ENCODE data around the gene EPHB3. TPM values are rescaled to one million over a fixed set of nuclear protein-coding genes. Genes with fewer than 3 reads are reported as not detected.

The EPHB3 gene
- total RNA-seq, 1 experiment from 2014 or later, result not detected

GRCh38 chr3:184551103-184551502 lies 10.5 kb upstream of the EPHB3 start:
- Histone ChIP-seq H3K27ac (ENCODE audit: low read length) (no peak overlapping the region), H3K9me2 (replicated peaks; ENCODE audit: insufficient read depth, low read length) (no peaks in the 10 kb centered on the region), H3K4me3 (ENCODE audit: low read length) (no peak overlapping the region), H4K20me1 (ENCODE audit: insufficient read depth, low read depth, low read length) (no peaks in the 10 kb centered on the region), H2AFZ (ENCODE audit: low read length) (no peak overlapping the region), H3K79me2 (ENCODE audit: low read length) (no peaks in the 10 kb centered on the region), H3K4me2 (ENCODE audit: low read depth, low read length, poor library complexity, severe bottlenecking) (no peak overlapping the region), H3K9ac (ENCODE audit: low read length) (no peak overlapping the region), H3K4me1 (ENCODE audit: low read length) (peaks cover 4% of the 10 kb centered on the region), H3K27me3 (ENCODE audit: low read length) (no peaks in the 10 kb centered on the region), H3K9me3 (ENCODE audit: low read length) (no peaks in the 10 kb centered on the region), H3K36me3 (ENCODE audit: insufficient read depth, low read length) (no peaks in the 10 kb centered on the region)
- DNase-seq, result no peak

GRCh38 chr3:184551614-184552256 lies 9.8 kb upstream of the EPHB3 start:
- no peaks in the 10 kb centered on the region for H3K79me2 ChIP-seq (ENCODE audit: low read length)
- H3K9me2 ChIP-seq (replicated peaks; ENCODE audit: insufficient read depth, low read length), result no peaks in the 10 kb centered on the region
- no peaks in the 10 kb centered on the region for H3K36me3 ChIP-seq (ENCODE audit: insufficient read depth, low read length)
- H3K4me1 ChIP-seq (ENCODE audit: low read length), result no peaks in the 10 kb centered on the region
- no peak overlapping the region for H3K4me3 ChIP-seq (ENCODE audit: low read length)
- peak; percentile 56 for DNase-seq
- no peaks in the 10 kb centered on the region for H3K27me3 ChIP-seq (ENCODE audit: low read length)
- H2AFZ ChIP-seq (ENCODE audit: low read length), result no peak overlapping the region
- no peak overlapping the region for H3K27ac ChIP-seq (ENCODE audit: low read length)
- no peaks in the 10 kb centered on the region for H4K20me1 ChIP-seq (ENCODE audit: insufficient read depth, low read depth, low read length)
- no peaks in the 10 kb centered on the region for H3K9me3 ChIP-seq (ENCODE audit: low read length)
- H3K9ac ChIP-seq (ENCODE audit: low read length), result no peak overlapping the region
- H3K4me2 ChIP-seq (ENCODE audit: low read depth, low read length, poor library complexity, severe bottlenecking), result no peak overlapping the region

- Histone ChIP-seq H3K9me2 (replicated peaks; ENCODE audit: insufficient read depth, low read length) (no peaks in the 10 kb centered on the region), H3K27ac (ENCODE audit: low read length) (no peak overlapping the region), H2AFZ (ENCODE audit: low read length) (no peak overlapping the region), H4K20me1 (ENCODE audit: insufficient read depth, low read depth, low read length) (no peaks in the 10 kb centered on the region), H3K9me3 (ENCODE audit: low read length) (no peaks in the 10 kb centered on the region), H3K4me1 (ENCODE audit: low read length) (no peaks in the 10 kb centered on the region), H3K4me2 (ENCODE audit: low read depth, low read length, poor library complexity, severe bottlenecking) (no peak overlapping the region), H3K4me3 (ENCODE audit: low read length) (no peak overlapping the region), H3K36me3 (ENCODE audit: insufficient read depth, low read length) (no peaks in the 10 kb centered on the region), H3K9ac (ENCODE audit: low read length) (no peak overlapping the region), H3K27me3 (ENCODE audit: low read length) (no peaks in the 10 kb centered on the region), H3K79me2 (ENCODE audit: low read length) (no peaks in the 10 kb centered on the region)
- DNase-seq, result no peak
Observed at GRCh38 chr3:184552296-184552695, 9.3 kb upstream of the EPHB3 start.

- no peak overlapping the region for H3K4me3 ChIP-seq (ENCODE audit: low read length)
- no peak overlapping the region for H3K4me2 ChIP-seq (ENCODE audit: low read depth, low read length, poor library complexity, severe bottlenecking)
- H3K36me3 ChIP-seq (ENCODE audit: insufficient read depth, low read length), result no peaks in the 10 kb centered on the region
- H3K79me2 ChIP-seq (ENCODE audit: low read length), result no peaks in the 10 kb centered on the region
- H3K9ac ChIP-seq (ENCODE audit: low read length), result no peak overlapping the region
- no peaks in the 10 kb centered on the region for H3K27me3 ChIP-seq (ENCODE audit: low read length)
- no peaks in the 10 kb centered on the region for H3K9me2 ChIP-seq (replicated peaks; ENCODE audit: insufficient read depth, low read length)
- no peak overlapping the region for H2AFZ ChIP-seq (ENCODE audit: low read length)
- H3K9me3 ChIP-seq (ENCODE audit: low read length), result no peaks in the 10 kb centered on the region
- no peaks in the 10 kb centered on the region for H3K4me1 ChIP-seq (ENCODE audit: low read length)
- no peaks in the 10 kb centered on the region for H4K20me1 ChIP-seq (ENCODE audit: insufficient read depth, low read depth, low read length)
- no peak overlapping the region for H3K27ac ChIP-seq (ENCODE audit: low read length)
- no peak for DNase-seq
Observed at GRCh38 chr3:184552863-184553262, 8.7 kb upstream of the EPHB3 start.

- Histone ChIP-seq H3K27me3 (ENCODE audit: low read length) (no peaks in the 10 kb centered on the region), H3K9me3 (ENCODE audit: low read length) (no peaks in the 10 kb centered on the region), H3K4me1 (ENCODE audit: low read length) (no peaks in the 10 kb centered on the region), H2AFZ (ENCODE audit: low read length) (no peak overlapping the region), H3K79me2 (ENCODE audit: low read length) (no peaks in the 10 kb centered on the region), H3K27ac (ENCODE audit: low read length) (no peak overlapping the region), H3K9me2 (replicated peaks; ENCODE audit: insufficient read depth, low read length) (no peaks in the 10 kb centered on the region), H4K20me1 (ENCODE audit: insufficient read depth, low read depth, low read length) (no peaks in the 10 kb centered on the region), H3K4me3 (ENCODE audit: low read length) (no peak overlapping the region), H3K4me2 (ENCODE audit: low read depth, low read length, poor library complexity, severe bottlenecking) (no peak overlapping the region), H3K9ac (ENCODE audit: low read length) (no peak overlapping the region), H3K36me3 (ENCODE audit: insufficient read depth, low read length) (no peaks in the 10 kb centered on the region)
- no peak for DNase-seq
Observed at GRCh38 chr3:184553385-184553784, 8.2 kb upstream of the EPHB3 start.

- H3K9ac ChIP-seq (ENCODE audit: low read length), result no peak overlapping the region
- no peaks in the 10 kb centered on the region for H4K20me1 ChIP-seq (ENCODE audit: insufficient read depth, low read depth, low read length)
- no peak overlapping the region for H3K4me3 ChIP-seq (ENCODE audit: low read length)
- H3K9me2 ChIP-seq (replicated peaks; ENCODE audit: insufficient read depth, low read length), result no peaks in the 10 kb centered on the region
- H3K27me3 ChIP-seq (ENCODE audit: low read length), result no peaks in the 10 kb centered on the region
- H3K4me2 ChIP-seq (ENCODE audit: low read depth, low read length, poor library complexity, severe bottlenecking), result no peak overlapping the region
- H3K4me1 ChIP-seq (ENCODE audit: low read length), result no peaks in the 10 kb centered on the region
- no peaks in the 10 kb centered on the region for H3K36me3 ChIP-seq (ENCODE audit: insufficient read depth, low read length)
- H2AFZ ChIP-seq (ENCODE audit: low read length), result no peak overlapping the region
- no peak overlapping the region for H3K27ac ChIP-seq (ENCODE audit: low read length)
- H3K9me3 ChIP-seq (ENCODE audit: low read length), result no peaks in the 10 kb centered on the region
- H3K79me2 ChIP-seq (ENCODE audit: low read length), result no peaks in the 10 kb centered on the region
- no peak for DNase-seq
Observed at GRCh38 chr3:184554461-184554860, 7.1 kb upstream of the EPHB3 start.

GRCh38 chr3:184556582-184557347 lies 4.8 kb upstream of the EPHB3 start:
- no peak overlapping the region for H3K9ac ChIP-seq (ENCODE audit: low read length)
- H3K4me1 ChIP-seq (ENCODE audit: low read length), result peaks cover 8% of the 10 kb centered on the region
- H2AFZ ChIP-seq (ENCODE audit: low read length), result no peak overlapping the region
- no peak overlapping the region for H3K4me2 ChIP-seq (ENCODE audit: low read depth, low read length, poor library complexity, severe bottlenecking)
- no peak overlapping the region for H3K27ac ChIP-seq (ENCODE audit: low read length)
- H3K9me2 ChIP-seq (replicated peaks; ENCODE audit: insufficient read depth, low read length), result no peaks in the 10 kb centered on the region
- no peak for DNase-seq
- no peaks in the 10 kb centered on the region for H3K79me2 ChIP-seq (ENCODE audit: low read length)
- no peaks in the 10 kb centered on the region for H3K27me3 ChIP-seq (ENCODE audit: low read length)
- H3K9me3 ChIP-seq (ENCODE audit: low read length), result no peaks in the 10 kb centered on the region
- H3K36me3 ChIP-seq (ENCODE audit: insufficient read depth, low read length), result no peaks in the 10 kb centered on the region
- H3K4me3 ChIP-seq (ENCODE audit: low read length), result no peak overlapping the region
- H4K20me1 ChIP-seq (ENCODE audit: insufficient read depth, low read depth, low read length), result no peaks in the 10 kb centered on the region

- Histone ChIP-seq H3K4me3 (ENCODE audit: low read length) (no peak overlapping the region), H3K27ac (ENCODE audit: low read length) (no peak overlapping the region), H3K4me2 (ENCODE audit: low read depth, low read length, poor library complexity, severe bottlenecking) (no peak overlapping the region), H2AFZ (ENCODE audit: low read length) (no peak overlapping the region), H3K9me3 (ENCODE audit: low read length) (no peaks in the 10 kb centered on the region), H4K20me1 (ENCODE audit: insufficient read depth, low read depth, low read length) (no peaks in the 10 kb centered on the region), H3K9me2 (replicated peaks; ENCODE audit: insufficient read depth, low read length) (no peaks in the 10 kb centered on the region), H3K36me3 (ENCODE audit: insufficient read depth, low read length) (no peaks in the 10 kb centered on the region), H3K4me1 (ENCODE audit: low read length) (peaks cover 8% of the 10 kb centered on the region), H3K79me2 (ENCODE audit: low read length) (no peaks in the 10 kb centered on the region), H3K27me3 (ENCODE audit: low read length) (no peaks in the 10 kb centered on the region), H3K9ac (ENCODE audit: low read length) (no peak overlapping the region)
- DNase-seq, result no peak
Observed at GRCh38 chr3:184557348-184557950, 4.1 kb upstream of the EPHB3 start.
